Natural killer cell treated with Interleukin-12 subunit alpha and Interleukin-12 subunit beta and Interleukin-15 and Interleukin-18, amount 100 ng/mL, for 72 hours (primary cell): ENCODE data around the gene PARK7. TPM values are rescaled to one million over a fixed set of nuclear protein-coding genes. Genes with fewer than 3 reads are reported as not detected.
"Not testable (repeated sequence)": the region's sequence is repeated elsewhere in the genome, so short reads cannot be mapped to it uniquely, and the experiment has no call there.

Experiments used
- ATAC-seq, 2 donors: fragments of 150-1000 bp; cut with Tn5 transposase in 1 of 2; sonication (Bioruptor Pico), chemical (Tn5 transposase) in 1 of 2; 2 replicates each; pipeline ENCODE4 v1.10.0; 2021
- DNase-seq: peaks from one replicate; pipeline ENCODE4 v3.0.0; 2022; ENCODE audit warnings: low spot score
- H3K27ac Mint-ChIP-seq, 2 donors: 1 replicate in 1 of 2; 2 replicates in 1 of 2; pipeline ENCODE4 v1.8.0; 2022; ENCODE audit warnings: mixed read lengths in 2 of 2, mild to moderate bottlenecking in 1 of 2, moderate library complexity in 1 of 2
- H3K27me3 Mint-ChIP-seq, 2 donors: 1 replicate in 1 of 2; 2 replicates in 1 of 2; pipeline ENCODE4 v1.8.0; 2022; ENCODE audit warnings: mixed read lengths in 2 of 2
- H3K36me3 Mint-ChIP-seq: one replicate; pipeline ENCODE4 v1.8.0; 2022; ENCODE audit warnings: mixed read lengths
- H3K4me1 Mint-ChIP-seq, 2 donors: 1 replicate in 1 of 2; 2 replicates in 1 of 2; pipeline ENCODE4 v1.8.0; 2022; ENCODE audit warnings: low read depth in 2 of 2, mixed read lengths in 2 of 2, mild to moderate bottlenecking in 1 of 2
- H3K4me3 Mint-ChIP-seq: one replicate; pipeline ENCODE4 v1.8.0; 2022; ENCODE audit warnings: mixed read lengths
- H3K9me3 Mint-ChIP-seq: 2 replicates; pipeline ENCODE4 v1.8.0; 2022; ENCODE audit warnings: mixed read lengths
- total RNA-seq, 2 donors: library from RNA; stranded (reverse); gene quantifications; one replicate each; pipeline ENCODE4 v1.2.3, GENCODE V29; 2022

The PARK7 gene
- total RNA-seq, 2 donors from 2014 or later, result 417 to 446 TPM

- DNase-seq (no peak), ATAC-seq (no peak)
- H3K27ac Mint-ChIP-seq, result peak overlapping the region; percentile 98
- no peaks in the 10 kb centered on the region for H3K27me3 Mint-ChIP-seq
- peak overlapping the region; percentile 68 for H3K4me3 Mint-ChIP-seq
- no peaks in the 10 kb centered on the region for H3K36me3 Mint-ChIP-seq
- peaks cover 37 to 45% of the 10 kb centered on the region in 2 donors for H3K4me1 Mint-ChIP-seq
- H3K9me3 Mint-ChIP-seq, result no peaks in the 10 kb centered on the region
Measured at GRCh38 chr1:7956218-7957032, 5.1 kb upstream of the PARK7 start.

- H3K36me3 Mint-ChIP-seq, result peaks cover 24% of the 10 kb centered on the region
- H3K27ac Mint-ChIP-seq, result peak overlapping the region; percentile 94 to 96
- peaks cover 47 to 48% of the 10 kb centered on the region in 2 donors for H3K4me1 Mint-ChIP-seq
- no peak for DNase-seq
- H3K27me3 Mint-ChIP-seq, result no peaks in the 10 kb centered on the region
- H3K4me3 Mint-ChIP-seq, result peak overlapping the region; percentile 99
- no peaks in the 10 kb centered on the region for H3K9me3 Mint-ChIP-seq
- ATAC-seq, result no peak
Measured at GRCh38 chr1:7960165-7960564, 1.3 kb upstream of the PARK7 start.

GRCh38 chr1:7960867-7961215 is 670 bp upstream of the PARK7 start:
- DNase-seq (no peak), ATAC-seq (no peak)
- Mint-ChIP-seq H3K4me1 (peaks cover 41 to 45% of the 10 kb centered on the region in 2 donors), H3K27me3 (no peaks in the 10 kb centered on the region), H3K27ac (peak overlapping the region; percentile 94 to 96), H3K9me3 (no peaks in the 10 kb centered on the region), H3K36me3 (peaks cover 27% of the 10 kb centered on the region), H3K4me3 (peak overlapping the region; percentile 99)

- Mint-ChIP-seq H3K9me3 (no peaks in the 10 kb centered on the region), H3K36me3 (peaks cover 32% of the 10 kb centered on the region), H3K27ac (peak overlapping the region; percentile 94 to 96), H3K4me1 (peaks cover 37 to 41% of the 10 kb centered on the region in 2 donors), H3K27me3 (no peaks in the 10 kb centered on the region), H3K4me3 (peak overlapping the region; percentile 99)
- ATAC-seq (peak; percentile 32 to 73), DNase-seq (no peak)
Measured at GRCh38 chr1:7962014-7962335, 464 bp downstream of the PARK7 start.

- Mint-ChIP-seq H3K27ac (peak overlapping the region; percentile 94 to 96), H3K27me3 (no peaks in the 10 kb centered on the region), H3K9me3 (no peaks in the 10 kb centered on the region), H3K4me3 (peak overlapping the region; percentile 99), H3K36me3 (peaks cover 35% of the 10 kb centered on the region), H3K4me1 (peaks cover 41 to 42% of the 10 kb centered on the region in 2 donors)
- ATAC-seq, result no peak
- DNase-seq, result no peak
Measured at GRCh38 chr1:7962636-7963377, 1.3 kb downstream of the PARK7 start.

GRCh38 chr1:7963378-7963730 is 1.8 kb downstream of the PARK7 start:
- Mint-ChIP-seq H3K4me3 (peak overlapping the region; percentile 99), H3K4me1 (peaks cover 41 to 42% of the 10 kb centered on the region in 2 donors), H3K36me3 (peaks cover 35% of the 10 kb centered on the region), H3K27ac (peak overlapping the region; percentile 94 to 96)
- not testable (repeated sequence) for ATAC-seq, DNase-seq, H3K27me3 Mint-ChIP-seq, H3K9me3 Mint-ChIP-seq

- H3K9me3 Mint-ChIP-seq, ATAC-seq, H3K27me3 Mint-ChIP-seq, DNase-seq: not testable (repeated sequence)
- Mint-ChIP-seq H3K4me1 (peaks cover 41 to 43% of the 10 kb centered on the region in 2 donors), H3K27ac (peak overlapping the region; percentile 94 to 96), H3K36me3 (peaks cover 35% of the 10 kb centered on the region), H3K4me3 (peak overlapping the region; percentile 99)
Measured at GRCh38 chr1:7963841-7964240, 2.3 kb downstream of the PARK7 start.

- H3K36me3 Mint-ChIP-seq, result peaks cover 40% of the 10 kb centered on the region
- H3K9me3 Mint-ChIP-seq, result no peaks in the 10 kb centered on the region
- peak overlapping the region; percentile 94 to 96 for H3K27ac Mint-ChIP-seq
- DNase-seq (no peak), ATAC-seq (no peak)
- no peaks in the 10 kb centered on the region for H3K27me3 Mint-ChIP-seq
- H3K4me3 Mint-ChIP-seq, result peak overlapping the region; percentile 99
- H3K4me1 Mint-ChIP-seq, result peaks cover 35 to 48% of the 10 kb centered on the region in 2 donors
Measured at GRCh38 chr1:7964476-7964875, 3.0 kb downstream of the PARK7 start.

GRCh38 chr1:7967196-7967595 is 5.7 kb downstream of the PARK7 start:
- DNase-seq (no peak), ATAC-seq (no peak)
- peak overlapping the region; percentile 34 for H3K4me3 Mint-ChIP-seq
- no peaks in the 10 kb centered on the region for H3K27me3 Mint-ChIP-seq
- peaks cover 31 to 39% of the 10 kb centered on the region in 2 donors for H3K4me1 Mint-ChIP-seq
- H3K27ac Mint-ChIP-seq, result peak overlapping the region; percentile 69 to 94
- H3K36me3 Mint-ChIP-seq, result peaks cover 54% of the 10 kb centered on the region
- H3K9me3 Mint-ChIP-seq, result no peaks in the 10 kb centered on the region

GRCh38 chr1:7967651-7968050 is 6.1 kb downstream of the PARK7 start:
- H3K27ac Mint-ChIP-seq, result peak overlapping the region; percentile 69 to 94
- peaks cover 28 to 36% of the 10 kb centered on the region in 2 donors for H3K4me1 Mint-ChIP-seq
- DNase-seq (no peak), ATAC-seq (no peak)
- H3K4me3 Mint-ChIP-seq, result peak overlapping the region; percentile 34
- peaks cover 52% of the 10 kb centered on the region for H3K36me3 Mint-ChIP-seq
- no peaks in the 10 kb centered on the region for H3K9me3 Mint-ChIP-seq
- H3K27me3 Mint-ChIP-seq, result no peaks in the 10 kb centered on the region

GRCh38 chr1:7970246-7970645 is 8.7 kb downstream of the PARK7 start:
- H3K9me3 Mint-ChIP-seq, result no peaks in the 10 kb centered on the region
- DNase-seq, result no peak
- no peak for ATAC-seq
- H3K27me3 Mint-ChIP-seq, result no peaks in the 10 kb centered on the region
- no peak overlapping the region for H3K4me3 Mint-ChIP-seq
- H3K36me3 Mint-ChIP-seq, result peaks cover 39% of the 10 kb centered on the region
- peaks cover 16 to 18% of the 10 kb centered on the region in 2 donors for H3K4me1 Mint-ChIP-seq
- H3K27ac Mint-ChIP-seq, result peak overlapping the region in 1 of 2 donors; percentile 79

GRCh38 chr1:7971024-7971423 is 9.5 kb downstream of the PARK7 start:
- H3K4me3 Mint-ChIP-seq, result no peak overlapping the region
- peaks cover 16 to 17% of the 10 kb centered on the region in 2 donors for H3K4me1 Mint-ChIP-seq
- no peaks in the 10 kb centered on the region for H3K27me3 Mint-ChIP-seq
- peaks cover 37% of the 10 kb centered on the region for H3K36me3 Mint-ChIP-seq
- H3K9me3 Mint-ChIP-seq, result no peaks in the 10 kb centered on the region
- peak overlapping the region in 1 of 2 donors; percentile 59 for H3K27ac Mint-ChIP-seq
- ATAC-seq (no peak), DNase-seq (no peak)

GRCh38 chr1:7972285-7972684 is 10.8 kb downstream of the PARK7 start:
- ATAC-seq (no peak), DNase-seq (no peak)
- Mint-ChIP-seq H3K4me3 (no peak overlapping the region), H3K9me3 (no peaks in the 10 kb centered on the region), H3K4me1 (peaks cover 8 to 9% of the 10 kb centered on the region in 2 donors), H3K36me3 (peaks cover 33% of the 10 kb centered on the region), H3K27ac (peak overlapping the region in 1 of 2 donors; percentile 79), H3K27me3 (no peaks in the 10 kb centered on the region)

GRCh38 chr1:7973086-7973485 is 11.6 kb downstream of the PARK7 start:
- ATAC-seq, result no peak
- peaks cover 35% of the 10 kb centered on the region for H3K36me3 Mint-ChIP-seq
- no peak for DNase-seq
- no peak overlapping the region for H3K4me3 Mint-ChIP-seq
- peaks cover 6 to 9% of the 10 kb centered on the region in 2 donors for H3K4me1 Mint-ChIP-seq
- no peaks in the 10 kb centered on the region for H3K9me3 Mint-ChIP-seq
- H3K27me3 Mint-ChIP-seq, result no peaks in the 10 kb centered on the region
- H3K27ac Mint-ChIP-seq, result no peak overlapping the region
